PC-3 (cell line): ENCODE data around the gene SLC4A5.

Experiments
- CTCF ChIP-seq: fragments of 300-600 bp; sonication (generic); conservative IDR thresholded peaks from 2 replicates; pipeline ENCODE4 v1.5.1; 2017; ENCODE audit warnings: antibody characterized with exemption, low read depth, mild to moderate bottlenecking, low read length
- EZH2phosphoT487 ChIP-seq: fragments of 300-600 bp; sonication (generic); IDR thresholded peaks from 2 replicates; pipeline ENCODE4 v1.6.1; 2018; ENCODE audit warnings: mild to moderate bottlenecking, antibody characterized with exemption, low read length, borderline replicate concordance

DNA sequence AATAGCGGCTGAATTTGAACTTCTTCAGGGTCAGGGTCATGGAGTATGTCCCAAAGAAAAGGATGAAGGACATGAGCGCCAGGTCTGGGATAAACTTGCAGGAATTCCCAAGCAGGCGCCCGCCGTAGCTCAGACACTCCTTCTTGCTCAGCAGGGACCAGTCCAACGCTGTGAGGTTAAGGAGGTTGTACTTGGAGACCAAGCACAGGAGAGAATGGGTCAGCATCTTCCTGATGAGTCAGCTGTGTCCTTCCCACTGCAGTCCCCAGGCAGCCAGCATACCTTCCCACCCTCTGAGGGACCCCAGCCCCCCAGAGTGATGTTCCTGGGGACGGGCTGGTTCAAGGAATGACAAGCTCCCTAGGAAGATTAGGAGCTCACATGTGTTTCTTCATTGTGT lies 103.9 kb downstream of the SLC4A5 start:
- no peak for TF ChIP-seq CTCF
- no peak for TF ChIP-seq EZH2phosphoT487
